Measurements from ENCODE around the gene FKBP1B. TPM values are rescaled to one million over a fixed set of nuclear protein-coding genes. Genes with fewer than 3 reads are reported as not detected.

FKBP1B gene
- total and polyA plus RNA-seq, 7 donors: 0.46 to 2.7 (median 1.3) TPM

DNA sequence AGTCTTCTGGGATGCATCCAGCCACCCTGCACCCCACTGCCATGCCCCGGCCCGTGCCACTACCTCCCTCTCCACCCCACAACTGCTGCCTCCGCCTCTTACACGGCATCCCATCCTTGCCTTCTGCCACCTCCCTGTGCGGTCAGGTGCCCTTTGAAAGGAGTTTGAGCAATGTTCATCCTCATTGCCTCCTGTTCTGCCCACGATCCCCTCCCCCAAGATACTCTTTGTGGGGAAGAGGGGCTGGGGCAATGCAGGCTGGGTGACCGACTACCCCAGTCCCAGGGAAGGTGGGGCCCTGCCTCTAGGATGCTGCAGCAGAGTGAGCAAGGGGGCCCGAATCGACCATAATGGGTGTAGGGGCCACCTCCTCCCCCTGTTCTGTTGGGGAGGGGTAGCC is 31.3 kb upstream of the FKBP1B start:
- ATAC-seq: no peak
- intact Hi-C loops (cut with DNase I): no loop called here
- 76 to 85% (median 80%) methylated on average over 9 of the region's 9 CpGs for WGBS, 3 donors
- TF ChIP-seq, protein P1, sequence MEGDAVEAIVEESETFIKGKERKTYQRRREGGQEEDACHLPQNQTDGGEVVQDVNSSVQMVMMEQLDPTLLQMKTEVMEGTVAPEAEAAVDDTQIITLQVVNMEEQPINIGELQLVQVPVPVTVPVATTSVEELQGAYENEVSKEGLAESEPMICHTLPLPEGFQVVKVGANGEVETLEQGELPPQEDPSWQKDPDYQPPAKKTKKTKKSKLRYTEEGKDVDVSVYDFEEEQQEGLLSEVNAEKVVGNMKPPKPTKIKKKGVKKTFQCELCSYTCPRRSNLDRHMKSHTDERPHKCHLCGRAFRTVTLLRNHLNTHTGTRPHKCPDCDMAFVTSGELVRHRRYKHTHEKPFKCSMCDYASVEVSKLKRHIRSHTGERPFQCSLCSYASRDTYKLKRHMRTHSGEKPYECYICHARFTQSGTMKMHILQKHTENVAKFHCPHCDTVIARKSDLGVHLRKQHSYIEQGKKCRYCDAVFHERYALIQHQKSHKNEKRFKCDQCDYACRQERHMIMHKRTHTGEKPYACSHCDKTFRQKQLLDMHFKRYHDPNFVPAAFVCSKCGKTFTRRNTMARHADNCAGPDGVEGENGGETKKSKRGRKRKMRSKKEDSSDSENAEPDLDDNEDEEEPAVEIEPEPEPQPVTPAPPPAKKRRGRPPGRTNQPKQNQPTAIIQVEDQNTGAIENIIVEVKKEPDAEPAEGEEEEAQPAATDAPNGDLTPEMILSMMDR (IDR thresholded peaks at IDR 0.05): no peak
- H3K27ac ChIP-seq: no peak overlapping the region
- no peaks in the 10 kb centered on the region for H3K27me3 ChIP-seq (ENCODE audit: insufficient read depth in 3 of 3, low read length in 2 of 3)
- H3K4me1 ChIP-seq: no peaks in the 10 kb centered on the region
- DNase-seq: no peak
- H3K9me3 ChIP-seq: no peaks in the 10 kb centered on the region
- H3K36me3 ChIP-seq (ENCODE audit: insufficient read depth in 1 of 2, low read depth in 1 of 2): peaks cover 0 to 8% of the 10 kb centered on the region in 2 donors
- no peak overlapping the region for H3K4me3 ChIP-seq

DNA sequence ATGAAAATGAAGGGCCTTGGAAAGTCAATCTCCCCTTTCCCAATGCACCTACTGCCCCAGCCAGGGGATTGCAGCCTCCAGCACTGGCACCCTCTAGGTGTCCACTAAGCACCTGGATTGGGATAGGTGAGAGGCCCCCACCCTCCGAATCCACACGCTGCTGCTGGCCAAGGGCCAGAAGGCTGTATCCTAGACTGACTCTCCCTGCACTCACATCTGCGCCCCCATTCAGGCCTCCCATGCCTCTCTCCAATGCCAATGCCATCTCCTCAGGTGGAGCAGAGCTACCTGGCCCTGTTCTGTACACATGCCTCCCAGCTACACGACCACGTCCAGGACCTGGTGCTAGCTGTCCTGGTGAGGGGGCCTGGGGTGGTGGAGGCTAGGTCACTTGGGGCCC is 29.8 kb upstream of the FKBP1B start:
- TF ChIP-seq, protein P1 (IDR thresholded peaks at IDR 0.05): no peak
- H3K4me1 ChIP-seq: no peaks in the 10 kb centered on the region
- DNase-seq (no peak), ATAC-seq (no peak)
- H3K36me3 ChIP-seq (ENCODE audit: insufficient read depth in 1 of 2, low read depth in 1 of 2): peaks cover 0 to 18% of the 10 kb centered on the region in 2 donors
- H3K4me3 ChIP-seq: no peak overlapping the region
- H3K27me3 ChIP-seq (ENCODE audit: insufficient read depth in 3 of 3, low read length in 2 of 3): no peaks in the 10 kb centered on the region
- 86 to 95% (median 88%) methylated on average over 5 of the region's 5 CpGs for WGBS, 3 donors
- intact Hi-C loops (cut with DNase I): no loop called here
- no peak overlapping the region for H3K27ac ChIP-seq
- no peaks in the 10 kb centered on the region for H3K9me3 ChIP-seq

DNA sequence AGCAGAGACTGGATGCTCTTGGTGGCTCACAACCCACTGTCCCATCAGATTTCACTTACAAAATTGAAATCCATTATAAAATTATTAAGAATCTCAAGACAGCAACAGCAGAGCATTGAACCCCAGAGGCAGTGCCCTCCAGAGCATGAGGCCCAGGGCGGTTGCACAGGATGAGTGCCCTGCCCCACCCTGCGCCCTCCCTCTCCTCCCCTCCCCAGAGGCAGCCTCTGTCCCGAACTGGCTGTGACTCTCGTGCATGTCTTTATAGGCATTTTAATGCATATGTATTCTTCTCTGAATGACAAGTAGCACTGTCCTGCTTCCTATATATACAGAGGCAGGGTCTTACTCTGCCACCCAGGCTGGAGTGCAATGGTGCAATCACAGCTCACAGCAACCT is 29.3 kb upstream of the FKBP1B start:
- H3K27ac ChIP-seq: no peak overlapping the region
- intact Hi-C loops (cut with DNase I): no loop called here
- no peaks in the 10 kb centered on the region for H3K27me3 ChIP-seq (ENCODE audit: insufficient read depth in 3 of 3, low read length in 2 of 3)
- no peak for ATAC-seq
- no peak overlapping the region for H3K4me3 ChIP-seq
- peaks cover 0 to 18% of the 10 kb centered on the region in 2 donors for H3K36me3 ChIP-seq (ENCODE audit: insufficient read depth in 1 of 2, low read depth in 1 of 2)
- 73 to 85% (median 76%) methylated on average over 4 of the region's 4 CpGs for WGBS, 3 donors
- DNase-seq: no peak
- no peaks in the 10 kb centered on the region for H3K9me3 ChIP-seq
- H3K4me1 ChIP-seq: no peaks in the 10 kb centered on the region
- TF ChIP-seq, protein P1 (IDR thresholded peaks at IDR 0.05): no peak

DNA sequence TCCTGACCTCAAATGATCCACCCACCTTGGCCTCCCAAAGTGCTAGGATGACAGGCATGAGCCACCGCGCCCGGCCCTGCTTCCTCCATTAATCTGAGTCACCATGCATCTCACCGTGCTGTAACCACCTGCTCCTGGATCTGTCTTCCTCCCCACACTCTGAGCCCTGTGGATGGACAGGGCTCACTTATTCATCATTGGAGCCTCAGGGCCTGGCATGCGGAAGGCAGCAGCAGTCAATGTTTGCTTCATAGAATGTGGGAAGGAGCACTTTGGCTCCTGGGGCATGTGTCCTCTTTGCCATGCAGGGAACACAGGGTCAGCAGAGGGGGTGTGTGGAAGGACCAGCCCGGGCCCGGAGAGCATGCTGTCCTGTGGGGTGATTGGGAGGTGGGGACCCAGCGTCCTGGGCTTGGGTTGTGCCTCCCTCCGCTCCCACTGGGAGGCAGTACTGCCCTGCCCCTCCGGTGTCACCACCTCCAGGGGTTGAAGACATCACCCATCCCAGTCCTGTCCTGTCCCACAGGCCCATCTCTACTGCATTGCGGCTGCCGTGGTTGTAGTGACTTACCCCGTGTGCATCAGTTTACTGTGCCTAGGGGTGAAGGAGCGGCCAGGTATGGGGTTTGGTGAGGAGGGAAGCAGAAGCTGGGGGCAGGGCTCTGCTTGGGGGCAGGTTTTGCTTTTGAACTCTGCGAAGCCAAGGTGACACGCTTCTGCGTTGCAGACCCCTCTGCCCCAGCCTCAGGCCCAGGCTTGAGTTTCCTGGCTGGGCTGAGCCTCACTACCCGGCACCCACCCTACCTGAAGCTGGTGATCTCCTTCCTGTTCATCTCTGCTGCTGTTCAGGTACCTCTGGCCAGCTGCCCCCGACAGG is 28.2 kb upstream of the FKBP1B start:
- Histone ChIP-seq H3K4me3 (no peak overlapping the region), H3K4me1 (no peaks in the 10 kb centered on the region), H3K36me3 (ENCODE audit: insufficient read depth in 1 of 2, low read depth in 1 of 2) (peaks cover 0 to 23% of the 10 kb centered on the region in 2 donors), H3K27me3 (ENCODE audit: insufficient read depth in 3 of 3, low read length in 2 of 3) (no peaks in the 10 kb centered on the region), H3K9me3 (no peaks in the 10 kb centered on the region), H3K27ac (no peak overlapping the region)
- intact Hi-C loops (cut with DNase I): no loop called here
- TF ChIP-seq, protein P1 (IDR thresholded peaks at IDR 0.05): no peak
- WGBS, 3 donors: 75 to 81% (median 79%) methylated on average over 19 of the region's 19 CpGs
- ATAC-seq (no peak), DNase-seq (no peak)
